Stomach (tissue), 9 donors: ENCODE results near the gene CDH26. TPM values are rescaled to one million over a fixed set of nuclear protein-coding genes. Genes with fewer than 3 reads are reported as not detected.

Experiments
- DNase-seq, 2 donors: peaks; one replicate each; pipeline versions ENCODE4 v3.0.0 to v3.0.0-alpha.2; 2013 to 2019
- H3K27ac ChIP-seq, 5 donors: fragments of 200-600 bp in 4 of 5; sonication (generic) in 4 of 5; one replicate each; pipeline ENCODE4 v1.5.1; 2013 to 2019; ENCODE audit warnings: mild to moderate bottlenecking in 1 of 5, moderate library complexity in 1 of 5
- H3K27me3 ChIP-seq, 3 donors: fragments of 200-600 bp; sonication (generic); one replicate each; pipeline ENCODE4 v1.5.1; 2017 to 2019; ENCODE audit warnings: mixed run types in 1 of 3
- H3K36me3 ChIP-seq, 4 donors: fragments of 200-600 bp; sonication (generic); 1 replicate in 3 of 4; 2 replicates in 1 of 4; pipeline ENCODE4 v1.5.1; 2016 to 2019
- H3K4me1 ChIP-seq, 4 donors: fragments of 200-600 bp; sonication (generic); one replicate each; pipeline ENCODE4 v1.5.1; 2016 to 2019
- H3K4me3 ChIP-seq, 4 donors: fragments of 200-600 bp; sonication (generic) in 3 of 4; one replicate each; pipeline ENCODE4 v1.5.1; 2016 to 2019; ENCODE audit warnings: mild to moderate bottlenecking in 1 of 4
- H3K9me3 ChIP-seq, 4 donors: fragments of 200-600 bp; sonication (generic); one replicate each; pipeline ENCODE4 v1.5.1; 2016 to 2019
- EP300 ChIP-seq: sonication (generic); formaldehyde crosslinking; IDR thresholded peaks from one replicate; pipeline ENCODE4 v1.6.1; 2017; ENCODE audit warnings: antibody characterized with exemption
- POLR2A ChIP-seq, 4 donors: fragments of 450-650 bp; IDR thresholded peaks; one replicate each; pipeline ENCODE4 v1.6.1; 2016; ENCODE audit warnings: antibody characterized with exemption in 4 of 4, control low read depth in 2 of 4, mild to moderate bottlenecking in 1 of 4, moderate library complexity in 1 of 4
- POLR2AphosphoS5 ChIP-seq, 3 donors: sonication (generic); formaldehyde crosslinking; IDR thresholded peaks; one replicate each; pipeline ENCODE4 v1.6.1; 2016; ENCODE audit warnings: antibody characterized with exemption in 3 of 3
- WGBS, 5 donors: extraction: QIAGEN DNeasy Blood & Tissue Kit in 3 of 5; methylation state at CpG; one replicate each; pipeline versions ENCODE4 v1.1.5 to v1.1.7; 2013 to 2018; 5-methylcytosine and 5-hydroxymethylcytosine counted together
- intact Hi-C: fragments of 100-400 bp; cut with DNase I; formaldehyde crosslinking; loops from one replicate; pipeline ENCODE4 v1.15.1; 2023; ENCODE audit warnings: low total_unique reads
- polyA plus RNA-seq, 3 donors: library from polyadenylated mRNA; stranded (reverse); fragments of 200-250 nt; gene quantifications; one replicate each; pipeline ENCODE4 v1.2.3, GENCODE V29; 2013
- total RNA-seq, 5 donors: library from RNA; depleted of rRNA; stranded (reverse); fragments of >200 nt; gene quantifications; one replicate each; pipeline versions ENCODE4 v1.1.0 to v1.2.3, GENCODE V29; 2014 to 2016
- TF ChIP-seq, protein P1 (sequence below), 7 experiments: fragments of 450-650 bp in 4 of 7; fragments of 200-600 bp in 3 of 7; sonication (generic) in 3 of 7; IDR thresholded peaks; one replicate each; pipeline ENCODE4 v1.5.1; 2016 to 2019; ENCODE audit warnings: antibody characterized with exemption in 7 of 7, control low read depth in 2 of 7, mild to moderate bottlenecking in 1 of 7
- donor health status: healthy with polysubstance abuse.
- donor health status: Bipolar disorder and iron deficiency.
- donor health status: healthy.

The CDH26 gene
- total and polyA plus RNA-seq, 8 donors = 0.25 to 116 (median 5.8) TPM; not detected in 1

DNA sequence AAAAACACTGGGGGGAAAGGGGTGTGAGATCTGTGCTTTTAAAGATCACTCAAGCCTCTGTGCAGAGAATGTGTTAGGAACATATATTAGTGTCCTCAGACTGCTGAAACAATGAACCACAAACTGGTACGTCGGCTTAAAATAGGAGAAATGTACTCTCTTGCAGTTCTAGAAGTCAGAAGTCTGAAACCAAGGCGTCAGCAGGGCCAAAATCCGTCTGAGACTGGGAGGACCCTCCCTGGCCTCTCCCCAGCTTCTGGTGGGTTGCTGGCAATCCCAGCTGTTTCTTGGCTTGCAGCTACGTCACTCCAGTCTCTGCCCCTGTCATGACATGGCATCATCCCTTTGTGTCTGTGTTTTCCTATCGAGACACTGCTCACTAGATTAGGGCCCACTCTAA, 3.9 kb downstream of the CDH26 start:
- Histone ChIP-seq H3K27ac (no peak overlapping the region), H3K9me3 (no peaks in the 10 kb centered on the region), H3K36me3 (peaks cover 0 to 12% (median 2%) of the 10 kb centered on the region in 4 donors), H3K4me3 (no peak overlapping the region), H3K4me1 (peaks cover 0 to 9% (median 5%) of the 10 kb centered on the region in 4 donors), H3K27me3 (peaks cover 0 to 19% (median 0%) of the 10 kb centered on the region in 3 donors)
- no peak for DNase-seq
- TF ChIP-seq, protein P1, sequence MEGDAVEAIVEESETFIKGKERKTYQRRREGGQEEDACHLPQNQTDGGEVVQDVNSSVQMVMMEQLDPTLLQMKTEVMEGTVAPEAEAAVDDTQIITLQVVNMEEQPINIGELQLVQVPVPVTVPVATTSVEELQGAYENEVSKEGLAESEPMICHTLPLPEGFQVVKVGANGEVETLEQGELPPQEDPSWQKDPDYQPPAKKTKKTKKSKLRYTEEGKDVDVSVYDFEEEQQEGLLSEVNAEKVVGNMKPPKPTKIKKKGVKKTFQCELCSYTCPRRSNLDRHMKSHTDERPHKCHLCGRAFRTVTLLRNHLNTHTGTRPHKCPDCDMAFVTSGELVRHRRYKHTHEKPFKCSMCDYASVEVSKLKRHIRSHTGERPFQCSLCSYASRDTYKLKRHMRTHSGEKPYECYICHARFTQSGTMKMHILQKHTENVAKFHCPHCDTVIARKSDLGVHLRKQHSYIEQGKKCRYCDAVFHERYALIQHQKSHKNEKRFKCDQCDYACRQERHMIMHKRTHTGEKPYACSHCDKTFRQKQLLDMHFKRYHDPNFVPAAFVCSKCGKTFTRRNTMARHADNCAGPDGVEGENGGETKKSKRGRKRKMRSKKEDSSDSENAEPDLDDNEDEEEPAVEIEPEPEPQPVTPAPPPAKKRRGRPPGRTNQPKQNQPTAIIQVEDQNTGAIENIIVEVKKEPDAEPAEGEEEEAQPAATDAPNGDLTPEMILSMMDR (IDR thresholded peaks at IDR 0.05) = no peak
- TF ChIP-seq EP300 (no peak), POLR2A (IDR thresholded peaks at IDR 0.05) (no peak), POLR2AphosphoS5 (IDR thresholded peaks at IDR 0.05) (no peak)
- intact Hi-C loops = no loop called here
- 87 to 96% (median 94%) methylated on average over 6 of the region's 6 CpGs for WGBS, 5 donors

DNA sequence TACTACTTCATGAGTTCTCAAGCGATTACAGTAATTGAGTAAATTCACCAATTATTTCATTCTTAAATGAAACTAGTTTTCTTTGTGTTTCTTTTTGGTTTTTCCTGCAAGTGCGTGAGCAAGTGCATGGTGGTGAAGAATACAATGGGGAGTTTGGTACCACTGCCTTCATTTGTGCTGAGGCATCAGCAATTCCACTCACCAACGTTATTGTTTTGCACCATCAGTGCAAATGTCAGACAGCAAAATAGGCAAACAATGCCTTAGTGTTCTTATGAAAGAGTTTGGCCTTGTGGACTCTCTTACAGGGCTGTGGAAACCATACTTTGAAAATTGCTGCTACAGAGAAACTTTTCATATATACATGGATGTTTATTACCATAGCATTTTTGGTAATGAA, 8.2 kb downstream of the CDH26 start:
- no peak for DNase-seq
- H3K4me3 ChIP-seq = no peak overlapping the region
- TF ChIP-seq EP300 (no peak), POLR2AphosphoS5 (IDR thresholded peaks at IDR 0.05) (no peak), POLR2A (IDR thresholded peaks at IDR 0.05) (no peak)
- TF ChIP-seq, protein P1 (IDR thresholded peaks at IDR 0.05) = no peak
- no peaks in the 10 kb centered on the region for H3K9me3 ChIP-seq
- no peaks in the 10 kb centered on the region for H3K27me3 ChIP-seq
- 82 to 87% (median 84%) methylated on average over 3 of the region's 3 CpGs for WGBS, 5 donors
- intact Hi-C loops = no loop called here
- H3K27ac ChIP-seq = no peak overlapping the region
- no peaks in the 10 kb centered on the region for H3K4me1 ChIP-seq
- H3K36me3 ChIP-seq = no peaks in the 10 kb centered on the region

DNA sequence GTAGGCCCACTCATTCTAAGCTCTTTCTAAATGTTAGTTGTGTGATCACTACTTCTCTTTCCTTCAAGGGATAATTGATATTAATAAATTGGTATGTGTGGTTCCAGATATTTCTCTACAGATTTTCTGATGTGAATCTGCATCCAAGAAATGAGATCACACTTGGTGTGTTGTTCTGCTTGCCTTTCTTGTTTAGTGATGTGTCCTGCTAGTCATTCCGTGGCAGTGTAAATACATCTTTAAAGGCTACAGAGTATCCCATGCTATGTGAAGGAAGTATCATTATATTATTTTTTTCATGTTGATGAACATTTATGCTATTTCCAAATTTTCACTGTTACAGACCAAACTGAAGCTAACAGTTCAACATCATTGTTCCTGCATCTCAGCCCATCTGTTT, 13.2 kb downstream of the CDH26 start:
- H3K27me3 ChIP-seq = no peaks in the 10 kb centered on the region
- H3K4me1 ChIP-seq = peaks cover 0 to 9% (median 0%) of the 10 kb centered on the region in 4 donors
- H3K27ac ChIP-seq = no peak overlapping the region
- H3K9me3 ChIP-seq = no peaks in the 10 kb centered on the region
- WGBS, 5 donors = 80 to 89% (median 87%) methylated on average over 1 of the region's 1 CpG
- no peak for TF ChIP-seq POLR2A (IDR thresholded peaks at IDR 0.05)
- TF ChIP-seq EP300 = no peak
- TF ChIP-seq, protein P1 (IDR thresholded peaks at IDR 0.05) = no peak
- TF ChIP-seq POLR2AphosphoS5 (IDR thresholded peaks at IDR 0.05) = no peak
- no peaks in the 10 kb centered on the region for H3K36me3 ChIP-seq
- H3K4me3 ChIP-seq = no peak overlapping the region
- no peak for DNase-seq
- intact Hi-C loops = no loop called here

DNA sequence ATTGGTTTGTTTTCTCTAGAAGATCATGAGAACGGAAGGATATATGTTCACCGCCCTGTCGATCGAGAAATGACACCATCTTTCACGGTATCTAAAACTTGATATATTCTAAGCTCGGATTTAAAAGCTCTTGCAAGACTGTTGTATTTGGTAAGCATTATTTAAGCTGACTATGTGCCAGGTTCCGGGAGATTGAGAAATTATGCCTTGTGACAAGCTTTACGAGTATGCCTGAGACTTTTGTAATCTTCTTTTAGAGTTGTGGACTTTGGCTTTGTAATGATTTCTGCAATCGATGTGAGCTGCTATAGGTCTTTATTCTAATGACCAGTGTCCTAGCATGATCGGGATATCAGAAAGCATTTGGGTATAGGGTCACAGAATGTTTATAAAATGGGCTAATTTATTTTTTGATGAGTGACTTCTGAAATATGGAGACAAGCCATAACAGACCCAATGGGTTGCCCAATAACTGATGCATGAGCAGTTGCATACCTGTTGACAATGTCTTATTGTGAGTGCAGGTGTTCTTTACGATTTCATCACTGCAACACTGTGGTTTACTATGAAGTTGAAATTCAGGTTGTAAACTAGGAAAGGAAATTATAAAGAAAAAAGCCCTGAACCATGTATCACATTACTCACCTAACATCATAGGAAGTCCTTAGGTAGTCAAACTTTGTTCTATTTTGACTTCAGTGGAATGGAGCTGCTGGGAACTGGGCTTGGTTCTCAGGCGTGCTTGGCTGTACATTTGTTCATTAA, 14.0 kb downstream of the CDH26 start:
- Histone ChIP-seq H3K4me1 (peaks cover 0 to 16% (median 0%) of the 10 kb centered on the region in 4 donors), H3K4me3 (no peak overlapping the region), H3K27ac (no peak overlapping the region), H3K27me3 (no peaks in the 10 kb centered on the region), H3K36me3 (no peaks in the 10 kb centered on the region), H3K9me3 (no peaks in the 10 kb centered on the region)
- no peak for DNase-seq
- intact Hi-C loops = no loop called here
- TF ChIP-seq POLR2AphosphoS5 (IDR thresholded peaks at IDR 0.05) (no peak), EP300 (no peak), POLR2A (IDR thresholded peaks at IDR 0.05) (no peak)
- TF ChIP-seq, protein P1 (IDR thresholded peaks at IDR 0.05) = no peak
- 74 to 90% (median 87%) methylated on average over 12 of the region's 12 CpGs for WGBS, 5 donors
